ENCODE measurements around the gene DLL1.
"Not testable (repeated sequence)": the region's sequence is repeated elsewhere in the genome, so short reads cannot be mapped to it uniquely, and the experiment has no call there.

The DLL1 gene

DNA sequence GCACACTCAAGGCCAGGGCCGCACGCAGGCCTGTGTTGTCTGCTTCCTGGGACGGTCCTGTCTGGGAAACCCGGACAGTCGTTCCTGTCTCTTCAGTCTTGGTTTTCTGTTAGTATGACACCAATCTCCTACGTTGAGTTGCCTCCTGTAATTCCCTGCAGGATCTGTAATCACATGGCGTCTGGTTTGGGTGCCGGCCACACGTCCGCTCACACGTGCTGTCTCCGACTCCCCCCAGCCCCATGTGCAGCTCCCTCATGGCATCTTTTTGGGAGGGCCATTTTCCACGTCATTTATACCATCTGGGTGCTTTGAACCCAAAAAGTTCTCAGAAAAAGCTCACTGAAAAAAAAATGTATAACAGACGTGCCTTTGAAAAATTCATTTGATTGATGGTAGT lies 23.2 kb downstream of the DLL1 start:
- no peak for DNase-seq

DNA sequence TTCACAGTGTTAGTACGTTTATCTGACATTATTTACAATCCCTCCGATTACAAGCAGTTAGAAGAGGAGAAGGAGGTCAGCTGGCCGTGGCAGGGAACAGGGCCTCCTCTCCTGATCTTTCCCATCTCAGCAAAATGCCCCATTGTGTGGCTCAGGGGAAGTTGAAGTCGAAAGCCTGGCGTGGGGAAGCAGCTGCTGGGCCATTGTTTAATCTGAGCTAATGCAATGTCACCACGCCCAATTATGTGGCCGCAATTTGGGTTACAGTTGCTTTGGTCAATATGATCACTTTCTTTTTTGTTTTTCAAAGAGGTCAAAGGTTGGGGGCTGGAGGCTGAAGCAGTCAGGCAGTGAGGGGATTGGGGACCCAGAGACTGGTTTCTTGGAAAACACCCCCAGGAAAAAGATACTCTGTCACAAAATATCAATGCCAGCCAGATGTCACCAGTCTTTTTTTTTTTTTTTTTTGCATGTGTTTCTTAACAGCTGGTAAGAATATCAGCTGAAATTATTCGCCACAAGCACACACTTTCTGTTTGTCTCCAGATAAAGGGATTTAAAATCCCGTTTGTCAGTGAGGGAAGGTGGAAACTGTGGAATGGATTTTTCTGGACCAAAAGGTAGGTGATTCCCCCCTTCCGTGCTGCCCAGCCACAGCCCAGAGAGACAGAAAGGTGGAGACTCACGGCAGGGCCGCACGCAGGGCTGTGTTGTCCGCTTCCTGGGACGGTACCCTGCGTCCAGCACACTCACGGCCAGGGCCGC lies 24.6 kb downstream of the DLL1 start:
- DNase-seq = no peak

DNA sequence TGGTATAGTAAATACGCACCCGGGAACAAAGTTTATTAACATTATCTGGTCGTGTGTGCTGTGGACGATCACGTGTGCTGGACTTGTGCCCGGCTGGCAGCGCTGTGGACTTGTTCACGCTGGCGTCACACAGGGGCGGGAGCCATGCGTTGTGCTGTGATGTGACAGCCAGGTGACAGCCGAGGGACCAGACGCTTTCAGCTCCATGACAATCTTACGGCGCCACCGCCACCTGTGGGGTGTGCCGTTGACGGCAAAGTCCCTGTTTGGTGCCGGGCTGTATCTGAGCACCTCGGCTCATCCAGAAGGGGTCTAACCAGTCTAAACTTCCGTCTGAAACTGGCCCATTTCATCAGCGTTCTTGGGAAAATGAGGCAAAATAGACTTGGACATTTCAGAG lies 25.2 kb downstream of the DLL1 start:
- no peak for DNase-seq

DNA sequence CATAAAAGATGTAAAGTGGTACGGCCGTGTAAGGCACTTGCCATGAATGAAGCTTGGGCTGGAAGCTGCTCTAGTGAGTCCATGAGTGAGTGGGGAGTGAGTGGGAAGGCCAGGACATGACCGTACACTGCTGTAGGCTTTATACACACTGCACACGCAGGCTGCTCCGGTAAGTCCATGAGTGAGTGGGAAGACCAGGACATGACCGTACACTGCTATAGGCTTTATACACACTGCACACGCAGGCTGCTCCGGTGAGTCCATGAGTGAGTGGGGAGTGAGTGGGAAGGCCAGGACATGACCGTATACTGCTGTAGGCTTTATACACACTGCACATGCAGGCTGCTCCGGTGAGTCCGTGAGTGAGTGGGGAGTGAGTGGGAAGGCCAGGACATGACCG lies 26.2 kb downstream of the DLL1 start:
- not testable (repeated sequence) for DNase-seq

DNA sequence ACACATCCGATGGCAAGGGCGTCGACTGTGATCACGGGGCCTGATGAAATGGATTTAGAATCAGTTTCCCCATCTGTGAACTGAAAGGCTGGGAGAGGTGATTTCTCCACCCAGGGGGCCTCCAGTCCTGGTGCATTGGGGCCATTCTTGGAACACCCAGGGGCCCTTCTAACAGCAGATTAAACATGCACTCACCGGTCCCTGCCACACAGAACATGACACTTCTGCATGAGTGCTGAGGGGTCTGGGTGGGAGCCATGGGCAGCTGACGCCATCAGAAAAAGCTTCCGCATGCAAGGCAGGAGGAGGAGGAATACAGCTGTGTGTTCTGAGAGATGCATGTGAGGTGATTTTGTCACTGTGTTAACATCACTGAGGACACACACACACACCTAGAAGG lies 26.8 kb downstream of the DLL1 start:
- no peak for DNase-seq

DNA sequence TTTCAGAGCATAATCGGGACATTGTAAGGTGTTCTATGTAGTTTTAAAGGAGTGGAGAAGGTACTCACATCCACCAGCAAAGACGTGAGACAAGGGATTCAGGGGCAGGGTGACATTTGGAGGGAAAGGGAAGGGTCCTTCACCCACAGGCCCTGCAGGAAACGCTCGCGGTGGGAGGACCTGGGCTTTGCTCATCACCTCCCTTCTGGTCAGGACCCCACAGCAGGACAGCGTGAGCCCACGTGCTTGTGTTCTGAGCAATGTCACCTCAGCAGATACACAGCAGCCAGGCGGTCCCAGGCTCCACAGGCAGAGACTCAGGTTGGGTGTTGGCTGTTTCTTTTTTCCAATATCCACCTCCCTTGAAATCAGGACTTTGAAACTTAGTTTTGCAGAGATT lies 27.5 kb downstream of the DLL1 start:
- no peak for DNase-seq

DNA sequence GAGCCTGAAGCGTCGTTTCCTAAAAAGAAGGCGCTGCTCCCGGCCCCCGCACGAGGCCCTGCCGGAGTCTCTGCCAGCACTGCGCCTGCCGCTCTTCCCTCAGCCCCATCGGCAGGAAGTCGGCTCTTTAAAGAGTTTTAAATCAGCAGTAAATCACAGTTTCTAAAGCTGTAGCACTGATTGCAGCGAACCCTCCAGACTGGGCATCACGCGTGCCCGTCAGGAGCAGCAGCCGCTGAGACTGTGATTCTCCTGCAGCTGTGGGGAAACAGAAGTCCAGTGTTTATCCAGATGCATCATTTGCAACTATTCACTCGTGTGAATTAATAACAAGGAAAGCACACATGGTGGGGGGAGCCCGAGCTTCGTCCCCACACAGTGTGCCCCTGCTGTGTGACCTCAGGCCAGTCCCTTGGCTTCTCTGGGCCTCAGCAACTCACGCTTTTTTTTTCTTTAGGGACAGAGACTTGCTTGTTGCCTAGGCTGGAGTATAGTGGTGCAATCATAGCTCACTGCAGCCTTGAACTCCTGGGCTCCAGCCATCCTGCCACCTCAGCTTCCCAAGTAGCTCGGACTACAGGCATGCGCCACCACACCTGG lies 28.3 kb downstream of the DLL1 start:
- DNase-seq = no peak

DNA sequence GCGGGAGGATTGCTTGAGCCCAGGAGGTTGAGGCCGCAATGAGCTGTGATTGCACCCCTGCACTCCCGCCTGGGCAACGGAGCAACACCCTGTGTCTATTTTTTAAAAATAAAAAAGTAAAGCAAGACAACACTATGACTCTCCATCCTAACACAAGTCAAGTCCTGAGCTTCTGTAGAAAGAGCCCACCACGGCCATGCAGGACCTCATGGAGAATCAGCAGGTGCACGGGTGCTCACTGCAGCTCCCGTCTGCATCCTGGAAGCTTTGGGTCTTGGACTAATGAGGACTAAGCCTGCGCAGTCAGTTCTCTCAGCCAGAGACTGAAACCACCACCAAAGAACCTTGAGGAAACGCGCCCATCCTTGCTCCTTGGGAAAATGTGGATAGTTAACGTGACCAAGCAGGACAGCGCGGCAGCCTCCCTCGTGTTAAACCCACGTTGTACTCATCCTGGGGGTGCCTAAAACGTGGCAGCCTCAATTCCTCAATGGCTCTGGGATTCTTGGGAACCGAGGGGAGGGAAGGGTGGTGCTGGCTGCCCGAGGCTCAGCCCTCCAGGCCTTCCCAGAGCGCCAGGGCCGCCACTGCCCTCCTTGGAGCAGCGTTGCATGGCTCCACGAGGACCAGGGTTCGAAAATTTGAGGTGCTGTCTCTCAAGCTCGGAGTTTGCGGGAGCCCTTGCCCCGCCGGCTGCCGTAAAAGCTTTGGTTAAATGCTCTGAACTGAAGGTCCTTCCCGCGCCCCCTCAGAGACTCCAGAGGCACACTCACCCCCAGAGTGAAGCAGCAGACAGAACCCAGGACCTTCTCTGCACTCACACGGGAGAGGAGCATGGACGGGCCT lies 29.0 kb downstream of the DLL1 start:
- DNase-seq = no peak

DNA sequence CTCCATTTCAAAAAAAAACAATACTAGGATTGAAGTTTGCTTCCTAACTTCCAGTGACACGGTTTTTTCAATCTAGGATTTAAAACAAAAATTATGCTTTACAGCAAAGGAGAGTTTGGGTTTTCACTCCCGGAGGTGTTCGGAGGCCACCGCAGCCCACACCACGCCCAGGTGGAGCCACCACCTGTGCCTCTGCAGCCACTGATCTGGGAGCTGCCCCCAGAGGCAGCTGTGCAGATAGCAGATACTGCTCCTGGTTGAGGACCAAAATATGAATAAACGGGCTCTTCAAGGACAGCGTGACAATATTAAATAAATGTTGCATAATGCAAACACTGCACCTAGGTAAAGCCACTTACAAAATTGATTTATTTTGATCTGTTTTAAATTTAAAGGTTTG lies 30.2 kb downstream of the DLL1 start:
- DNase-seq = no peak

DNA sequence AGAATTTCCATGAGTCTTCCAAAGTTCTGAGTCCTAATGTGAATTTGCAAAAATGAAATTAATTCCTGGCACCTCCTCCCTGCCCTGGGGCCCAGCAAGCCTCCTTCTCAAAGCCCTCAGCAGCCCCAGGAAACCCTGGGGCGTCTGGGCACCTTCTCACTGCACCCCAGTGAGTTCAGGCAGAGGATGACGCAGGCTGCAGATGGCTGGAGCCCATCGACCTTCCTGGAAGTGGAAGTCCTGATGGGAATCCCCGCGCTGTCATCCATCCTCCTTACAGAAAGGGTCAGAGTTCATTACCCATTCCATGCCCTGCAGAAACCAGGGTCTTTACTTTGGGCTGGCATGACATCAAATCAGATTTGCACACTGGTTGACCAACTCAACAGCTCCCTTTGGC lies 31.6 kb downstream of the DLL1 start:
- no peak for DNase-seq

DNA sequence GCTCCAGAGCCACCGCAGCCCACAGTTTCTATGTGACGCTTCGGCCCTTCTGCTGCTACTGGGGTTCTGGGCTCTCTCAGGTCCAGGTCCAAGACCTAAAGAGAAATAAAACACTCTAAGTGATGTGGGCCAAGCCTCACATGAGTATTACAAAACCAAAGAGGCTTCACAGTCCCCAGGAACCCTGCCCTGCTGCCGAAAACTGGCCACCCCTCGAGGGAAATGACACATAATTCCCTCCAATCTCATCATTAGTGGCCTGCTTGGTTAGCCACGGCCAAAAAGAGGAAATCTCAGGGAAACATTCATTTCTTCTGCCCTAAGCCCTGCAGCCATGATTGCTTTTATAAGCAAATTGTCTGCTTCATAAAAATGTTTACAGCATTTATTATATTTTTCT lies 32.5 kb downstream of the DLL1 start:
- no peak for DNase-seq

DNA sequence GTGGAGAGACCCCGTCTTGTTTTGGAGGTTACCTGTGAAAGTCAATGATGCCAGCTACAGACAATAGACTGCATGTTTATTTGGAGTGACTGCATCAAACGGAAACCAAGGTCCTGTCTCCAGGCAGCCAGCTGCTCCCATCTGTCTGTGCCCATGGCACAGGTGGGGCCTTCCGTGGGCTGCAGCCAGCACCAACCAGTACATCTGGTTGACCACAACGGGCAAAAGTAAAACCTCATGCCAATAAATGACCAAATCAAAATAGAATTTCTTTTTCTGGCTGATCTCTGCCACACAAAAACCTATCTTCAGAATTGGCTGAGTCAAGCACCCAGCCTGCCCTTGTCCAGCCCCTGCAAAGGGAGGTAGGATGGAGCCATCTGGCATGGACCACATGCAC lies 33.5 kb downstream of the DLL1 start:
- no peak for DNase-seq

DNA sequence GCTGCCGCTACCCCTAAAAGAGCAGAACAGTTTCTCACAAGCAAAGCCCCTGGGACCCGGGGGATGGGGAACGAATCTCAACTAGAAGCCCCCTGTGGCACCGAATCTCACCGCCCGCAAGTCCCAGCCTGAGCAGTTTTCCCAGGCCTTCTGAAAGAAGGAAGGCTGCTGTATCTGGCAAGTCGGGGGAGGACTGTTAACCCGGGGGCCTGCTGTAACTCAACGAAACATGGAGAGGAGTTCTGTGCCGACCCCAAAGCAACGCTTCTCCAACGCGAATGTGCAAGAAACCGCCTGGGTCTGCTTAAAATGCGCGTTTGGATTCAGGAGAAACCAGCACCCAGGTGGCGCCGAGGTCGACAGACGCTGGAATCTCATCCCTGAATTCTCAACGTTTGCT lies 34.2 kb downstream of the DLL1 start:
- no peak for DNase-seq

DNA sequence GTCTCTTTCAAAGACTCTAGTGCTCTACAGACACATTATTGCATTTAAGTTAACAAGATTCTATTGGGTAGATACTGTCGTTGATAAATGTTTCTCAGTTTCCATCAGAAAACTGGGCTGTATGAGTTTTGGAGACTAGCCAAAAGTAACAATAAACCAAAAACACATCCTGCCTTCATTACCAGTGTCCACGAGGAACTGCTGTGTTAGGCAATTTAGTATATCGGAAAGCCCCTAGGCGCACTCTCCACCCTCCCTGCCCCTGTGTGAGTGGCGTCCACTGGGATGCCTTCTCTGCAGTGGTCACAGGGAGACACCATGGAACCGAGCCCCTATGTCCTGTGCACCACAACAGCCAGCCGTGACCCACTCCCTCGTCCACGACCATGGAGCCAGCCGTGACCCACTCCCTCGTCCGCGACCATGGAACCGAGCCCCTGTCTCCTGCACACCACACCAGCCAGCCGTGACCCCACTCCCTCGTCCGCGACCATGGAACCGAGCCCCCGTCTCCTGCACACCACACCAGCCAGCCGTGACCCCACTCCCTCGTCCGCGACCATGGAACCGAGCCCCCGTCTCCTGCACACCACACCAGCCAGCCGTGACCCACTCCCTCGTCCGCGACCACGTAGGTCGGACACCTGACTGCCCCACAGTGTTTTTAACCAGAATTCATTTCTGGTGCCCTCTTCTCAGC lies 35.3 kb downstream of the DLL1 start:
- DNase-seq = no peak

DNA sequence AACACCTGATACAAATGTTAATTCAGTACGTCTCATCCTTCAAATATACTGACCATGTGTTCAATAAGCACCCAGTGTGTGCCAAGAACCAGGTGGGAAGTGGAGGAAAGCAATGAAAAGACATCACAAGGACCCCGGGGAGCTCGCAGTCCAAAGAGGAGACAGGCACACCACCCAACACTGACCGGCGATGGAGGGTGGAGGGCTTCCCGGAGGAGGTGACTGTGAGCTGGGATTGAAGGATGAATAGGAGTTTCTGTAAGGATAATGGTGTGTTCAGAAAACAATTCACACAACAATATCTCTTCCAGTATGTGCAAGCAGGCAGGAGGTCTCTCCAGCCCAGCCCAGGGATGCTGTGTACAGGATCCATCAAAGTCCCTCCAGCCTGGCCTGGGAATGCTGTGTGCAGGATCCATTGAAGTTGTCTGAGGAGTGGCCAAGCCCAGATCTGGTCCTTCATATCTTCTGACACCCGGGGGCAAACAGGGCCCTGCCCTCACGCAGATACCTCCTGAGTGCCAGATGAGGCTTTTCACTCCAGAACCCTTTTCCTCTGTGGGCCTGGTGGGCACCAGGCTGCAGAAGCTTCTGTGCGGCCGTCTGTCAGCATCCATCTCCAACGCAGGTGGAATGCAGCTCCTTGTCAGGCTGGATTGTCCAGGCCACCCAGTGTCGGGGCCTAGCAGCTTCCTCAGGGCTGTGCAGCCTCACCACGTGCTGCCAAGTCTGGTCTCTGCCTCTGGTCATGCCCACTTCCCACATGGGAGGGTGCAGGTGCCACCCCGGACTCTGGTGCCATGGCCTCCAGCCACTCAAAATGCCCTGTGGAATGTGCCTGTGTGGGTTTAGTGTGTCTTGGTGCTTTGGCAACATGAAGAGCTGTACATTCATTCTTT lies 36.3 kb downstream of the DLL1 start:
- no peak for DNase-seq

DNA sequence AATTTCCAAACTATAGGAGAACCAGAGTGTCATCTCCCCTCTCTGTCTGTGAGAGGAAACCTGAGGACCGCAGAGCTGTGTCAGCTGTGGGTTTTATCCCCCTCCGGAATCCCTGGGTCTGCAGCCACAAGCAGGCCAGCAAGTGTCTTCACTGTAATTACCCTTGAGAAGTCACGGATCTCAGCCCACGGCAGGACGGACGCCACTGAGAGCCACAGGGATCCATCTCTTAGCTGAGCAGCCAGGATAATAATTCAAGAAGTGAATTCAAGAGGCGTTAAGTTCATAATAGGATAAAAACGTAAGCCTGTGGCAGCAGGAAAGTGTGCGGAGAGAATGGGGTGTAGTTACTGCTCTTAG lies 37.0 kb downstream of the DLL1 start:
- no peak for DNase-seq

DNA sequence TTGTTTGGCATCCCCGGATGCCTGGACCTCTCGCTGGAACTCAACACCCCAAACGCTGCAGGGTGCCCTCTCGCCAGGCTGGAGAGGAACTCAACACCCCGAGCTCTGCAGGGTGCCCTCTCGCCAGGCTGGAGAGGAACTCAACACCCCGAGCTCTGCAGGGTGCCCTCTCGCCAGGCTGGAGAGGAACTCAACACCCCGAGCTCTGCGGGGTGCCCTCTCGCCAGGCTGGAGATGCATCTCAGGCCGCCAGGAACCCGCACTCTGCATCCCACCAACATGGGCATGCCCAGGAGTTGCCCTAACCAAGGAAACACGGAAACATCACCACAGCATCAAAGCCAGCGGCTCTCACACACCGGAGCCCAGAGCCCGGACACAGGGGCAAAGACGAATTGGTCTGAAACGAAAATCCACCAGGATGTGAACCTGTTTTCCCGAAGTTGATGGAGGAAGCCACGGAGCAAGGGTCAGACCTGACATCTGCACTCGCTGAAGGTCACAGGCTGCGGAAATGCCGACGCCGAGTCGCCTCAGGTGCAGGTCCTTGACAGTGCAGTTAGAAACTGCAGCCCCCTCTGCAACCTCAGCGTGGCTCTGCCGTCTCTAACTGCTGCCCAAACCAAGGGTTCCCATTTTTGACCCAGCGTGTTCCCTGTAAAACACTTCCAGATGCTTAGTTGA lies 37.5 kb downstream of the DLL1 start:
- DNase-seq = no peak

DNA sequence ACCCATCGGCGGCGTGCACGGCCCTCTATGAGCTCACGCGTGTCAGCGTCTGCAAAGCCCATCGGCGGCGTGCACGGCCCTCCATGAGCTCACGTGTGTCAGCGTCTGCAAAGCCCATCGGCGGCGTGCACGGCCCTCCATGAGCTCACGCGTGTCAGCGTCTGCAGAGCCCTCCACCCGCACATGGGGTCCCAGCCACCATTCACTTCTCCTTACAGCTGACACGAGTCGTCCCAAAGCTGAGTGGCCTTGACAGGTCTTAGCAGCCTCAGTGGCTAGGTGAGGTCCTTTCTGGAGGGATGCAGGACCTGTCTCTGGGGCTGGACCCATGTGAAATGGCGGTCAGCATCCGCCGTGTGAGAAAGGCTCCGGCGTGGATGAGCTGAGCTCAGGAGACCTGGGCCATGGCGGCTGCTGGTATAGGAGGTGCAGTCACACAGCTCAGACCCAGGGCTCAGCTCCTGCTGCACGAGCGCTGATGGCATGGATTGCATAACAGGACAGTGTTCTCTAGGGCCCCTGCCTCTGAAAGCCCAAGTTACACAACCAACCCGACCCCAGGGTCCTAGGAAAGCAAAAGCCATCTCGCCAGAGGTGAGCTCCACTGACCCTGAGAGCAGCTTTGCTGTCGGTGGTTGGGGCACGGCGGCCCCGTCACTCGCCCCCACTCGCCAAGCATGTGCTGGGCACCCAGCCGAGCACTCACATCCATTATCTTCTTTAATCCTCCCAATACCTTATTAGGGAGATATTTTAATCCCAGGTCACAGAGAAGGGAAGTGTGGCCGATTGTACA lies 38.9 kb downstream of the DLL1 start:
- DNase-seq = no peak

DNA sequence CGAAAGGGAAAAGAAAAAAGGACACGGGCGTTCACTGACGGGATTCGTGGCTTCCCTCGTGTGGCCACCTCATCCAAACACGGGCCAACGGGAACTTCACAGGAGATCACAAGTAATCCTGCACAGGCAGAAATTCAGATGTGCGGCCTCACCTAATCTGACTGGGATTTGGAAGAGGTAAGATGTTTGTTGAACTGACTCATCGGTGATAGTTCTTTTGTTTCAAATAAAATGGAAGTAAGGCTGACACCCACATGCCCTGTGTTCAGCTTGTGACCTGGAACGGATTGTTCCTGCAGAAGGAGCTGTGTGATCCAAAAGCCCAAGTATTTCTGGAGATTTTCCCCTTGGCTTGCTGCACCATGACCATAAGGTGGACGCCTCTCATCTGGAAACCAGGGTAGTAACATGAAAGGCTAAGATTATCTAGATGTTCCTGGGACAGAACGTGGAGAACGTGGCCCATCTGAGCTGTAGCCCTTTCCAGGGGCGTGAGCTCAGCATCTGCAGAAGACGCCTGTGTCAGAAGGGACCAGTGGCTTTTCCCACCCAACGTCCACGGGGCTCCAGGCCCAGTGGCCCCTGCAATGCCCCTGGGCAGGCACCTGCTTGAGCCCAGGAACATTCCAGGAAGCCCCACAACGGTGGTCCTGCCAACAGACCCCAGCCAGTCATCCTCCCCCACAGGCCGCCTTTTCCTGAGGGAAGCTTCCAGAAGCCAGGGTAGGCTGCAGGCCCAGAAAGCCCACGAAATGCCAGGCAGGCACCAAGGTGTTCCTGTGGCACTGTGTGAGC lies 39.7 kb downstream of the DLL1 start:
- DNase-seq = no peak

DNA sequence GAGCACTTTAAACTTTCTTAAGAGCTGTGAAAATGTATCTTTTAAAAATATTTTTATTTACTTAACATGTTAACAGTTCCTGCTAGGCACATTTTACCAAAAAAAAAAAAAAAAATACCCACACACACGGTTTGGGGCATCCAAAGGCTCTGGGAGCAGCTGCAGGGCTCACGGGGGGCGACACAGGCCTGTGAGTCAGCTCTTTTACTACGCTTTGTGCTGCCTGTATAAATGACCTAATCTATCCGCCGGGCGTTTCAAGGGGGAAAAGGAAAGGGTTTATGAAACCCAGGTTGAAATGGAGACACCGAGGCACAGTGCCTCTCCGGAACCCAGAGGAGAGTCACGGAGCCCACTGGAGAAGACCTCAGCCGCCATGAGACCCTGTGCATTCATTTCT lies 40.4 kb downstream of the DLL1 start:
- no peak for DNase-seq
